SW 1271 (cell line): ENCODE results near the gene PHACTR1.
A peak's percentile ranks its signal among the peaks of the same experiment; 100 is the strongest.
"Not testable (repeated sequence)": the region's sequence is repeated elsewhere in the genome, so short reads cannot be mapped to it uniquely, and the experiment has no call there.

Source experiments
- DNase-seq, 2 experiments: peaks; one replicate each; lab custom pipeline; 2025; lab: John Stamatoyannopoulos, UW

Gene PHACTR1

DNA sequence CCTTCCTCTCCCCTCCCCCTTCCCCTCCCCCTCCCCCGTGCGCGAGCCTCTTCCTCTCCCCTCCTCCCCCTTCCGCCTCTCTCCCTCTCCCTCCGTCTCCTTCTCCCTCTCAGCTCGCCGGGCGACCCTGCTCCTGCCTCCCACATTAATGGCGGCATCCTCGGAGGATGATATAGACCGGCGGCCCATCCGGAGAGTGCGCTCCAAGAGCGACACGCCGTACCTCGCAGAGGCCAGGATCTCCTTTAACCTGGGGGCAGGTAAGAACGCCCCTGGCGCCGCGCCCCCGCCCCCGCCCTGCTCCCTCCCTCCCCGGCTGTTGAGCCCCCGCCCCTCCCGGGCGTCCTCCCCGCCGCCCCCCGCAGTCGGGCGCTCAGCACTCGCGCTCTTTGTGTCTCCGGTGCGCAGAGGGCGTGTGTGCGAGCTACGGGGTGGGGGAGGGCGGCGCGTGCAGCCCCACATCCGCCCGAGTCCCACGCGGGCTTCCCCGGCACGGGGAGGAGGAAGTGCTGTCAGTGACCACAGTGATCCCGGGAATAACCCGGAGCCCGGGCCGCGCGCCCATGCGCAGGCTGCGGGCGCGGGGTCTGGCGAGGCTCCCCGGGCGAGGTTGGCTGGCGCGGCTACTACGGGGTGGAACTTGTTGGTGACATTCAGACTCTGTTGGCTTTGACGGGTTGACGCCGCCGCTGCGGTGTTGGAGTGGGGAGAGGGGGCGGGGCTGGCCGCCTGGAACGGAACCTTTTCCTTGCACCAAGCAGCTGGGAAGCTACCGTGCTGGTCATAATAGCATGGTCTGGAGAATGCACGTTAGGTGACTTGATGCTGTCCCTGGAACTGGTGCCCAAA is 33.2 kb downstream of the PHACTR1 start:
- DNase-seq: no peak

- DNase-seq: no peak
Observed at GRCh38 chr6:12750416-12750815, 33.8 kb downstream of the PHACTR1 start.

DNA sequence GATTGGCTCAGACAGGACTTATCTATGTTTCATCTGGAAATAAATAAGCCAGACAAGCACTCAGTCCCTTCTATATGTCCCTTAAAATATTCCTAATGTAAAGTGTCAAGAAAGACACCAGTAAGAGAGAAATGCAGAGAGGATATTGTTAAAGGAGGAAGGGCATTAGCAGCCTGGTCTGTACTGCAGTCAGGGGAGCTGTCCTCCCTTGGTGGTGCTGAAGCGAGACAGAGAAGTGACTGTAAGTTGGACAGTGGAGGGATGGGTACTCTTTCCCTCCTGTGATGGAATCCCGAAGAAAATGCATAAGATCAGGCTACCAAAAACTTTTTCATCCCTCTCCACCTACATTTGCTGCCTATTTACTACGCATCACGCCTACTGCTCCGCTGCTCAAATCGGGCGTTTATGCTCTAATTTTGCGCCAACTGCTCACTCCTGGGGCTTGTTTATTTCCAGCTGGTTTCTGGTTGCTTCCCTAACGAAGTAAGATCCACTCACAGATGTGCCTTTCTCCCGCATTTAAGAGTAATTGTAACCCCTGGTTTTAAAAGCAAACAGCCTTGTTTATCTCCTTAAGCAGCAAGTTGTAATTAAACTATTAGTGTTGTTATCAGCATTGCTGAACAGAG is 35.2 kb downstream of the PHACTR1 start:
- peak in 1 of 2 experiments; percentile 15 for DNase-seq

GRCh38 chr6:12753036-12753435 is 36.5 kb downstream of the PHACTR1 start:
- DNase-seq: no peak

- DNase-seq: no peak
Observed at GRCh38 chr6:12760226-12760625, 43.7 kb downstream of the PHACTR1 start.

- DNase-seq: no peak
Observed at GRCh38 chr6:12760911-12761310, 44.3 kb downstream of the PHACTR1 start.

- DNase-seq: no peak
Observed at GRCh38 chr6:12761376-12762115, 45.0 kb downstream of the PHACTR1 start.

DNA sequence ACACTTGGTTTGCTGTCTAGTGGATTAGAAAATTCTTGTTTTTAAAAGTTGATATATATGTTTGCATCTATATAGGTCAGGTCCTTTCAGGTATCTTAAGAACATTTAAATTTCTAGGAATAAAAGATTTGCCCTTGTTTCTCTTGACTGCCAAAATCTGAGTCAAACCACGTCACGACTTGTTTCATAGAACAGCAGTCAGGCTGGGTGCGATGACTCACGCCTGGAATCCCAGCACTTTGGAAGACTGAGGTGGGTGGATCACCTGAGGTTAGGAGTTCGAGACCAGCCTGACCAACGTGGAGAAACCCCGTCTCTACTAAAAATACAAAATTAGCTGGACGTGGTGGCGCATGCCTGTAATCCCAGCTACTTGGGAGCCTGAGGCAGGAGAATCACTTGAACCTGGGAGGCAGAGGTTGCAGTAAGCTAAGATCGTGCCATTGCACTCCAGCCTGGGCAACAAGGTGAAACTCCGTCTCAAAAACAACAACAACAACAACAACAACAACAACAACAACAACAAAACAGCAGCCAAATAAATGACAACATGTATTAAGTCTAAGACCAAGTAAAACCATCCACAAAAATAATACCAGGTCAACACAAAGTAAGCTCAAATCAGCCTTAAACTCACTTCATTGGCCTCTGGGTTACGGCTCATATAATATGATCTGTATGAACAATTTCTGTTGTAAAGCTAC is 46.3 kb downstream of the PHACTR1 start:
- DNase-seq: not testable (repeated sequence)

GRCh38 chr6:12766365-12766764 is 49.8 kb downstream of the PHACTR1 start:
- no peak for DNase-seq

DNA sequence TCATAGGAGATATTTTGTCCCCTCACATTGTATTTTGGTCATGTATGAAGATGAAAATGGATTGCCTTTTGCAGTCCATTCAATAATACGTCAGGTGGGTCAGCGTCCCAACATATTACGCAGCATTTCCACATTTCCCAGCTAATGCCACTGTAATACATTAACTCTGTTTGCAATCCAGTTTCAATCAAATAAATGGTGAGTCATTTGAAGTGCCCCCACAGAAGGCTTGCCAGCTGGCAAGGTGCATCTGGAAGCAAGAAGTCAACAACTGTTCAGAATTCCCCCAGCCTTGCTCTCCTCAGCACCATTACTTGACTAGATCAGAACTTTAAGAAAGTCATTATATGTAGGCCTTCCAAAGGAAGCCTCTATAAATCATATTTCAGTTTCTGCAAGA is 50.4 kb downstream of the PHACTR1 start:
- no peak for DNase-seq

- DNase-seq: no peak
Observed at GRCh38 chr6:12769556-12770256, 53.1 kb downstream of the PHACTR1 start.

GRCh38 chr6:12772416-12772815 is 55.8 kb downstream of the PHACTR1 start:
- DNase-seq: no peak

DNA sequence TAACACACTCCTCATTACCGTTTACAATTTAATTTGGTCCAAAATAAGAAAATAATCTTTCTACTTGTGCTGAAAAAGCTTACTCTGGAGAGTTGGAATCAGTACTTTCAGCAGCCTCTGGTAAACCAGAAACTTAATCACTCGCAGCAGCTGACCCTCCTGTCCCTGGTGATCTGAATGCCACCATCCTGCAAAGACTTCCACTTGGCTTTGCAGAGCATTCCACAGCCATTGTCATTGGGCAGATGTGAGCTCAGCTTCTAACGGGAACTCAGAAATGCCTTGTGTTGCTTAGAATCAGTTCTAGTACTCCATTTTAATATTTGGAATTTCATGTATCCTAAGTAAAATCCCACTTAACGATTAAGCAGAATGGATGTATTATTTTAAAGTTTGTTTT is 59.7 kb downstream of the PHACTR1 start:
- DNase-seq: no peak

GRCh38 chr6:12779772-12780171 is 63.2 kb downstream of the PHACTR1 start:
- DNase-seq: no peak

- no peak for DNase-seq
Observed at GRCh38 chr6:12782136-12782535, 65.6 kb downstream of the PHACTR1 start.

GRCh38 chr6:12785301-12785700 is 68.7 kb downstream of the PHACTR1 start:
- DNase-seq: no peak

GRCh38 chr6:12785921-12786320 is 69.4 kb downstream of the PHACTR1 start:
- no peak for DNase-seq

GRCh38 chr6:12791371-12791770 is 74.8 kb downstream of the PHACTR1 start:
- no peak for DNase-seq

DNA sequence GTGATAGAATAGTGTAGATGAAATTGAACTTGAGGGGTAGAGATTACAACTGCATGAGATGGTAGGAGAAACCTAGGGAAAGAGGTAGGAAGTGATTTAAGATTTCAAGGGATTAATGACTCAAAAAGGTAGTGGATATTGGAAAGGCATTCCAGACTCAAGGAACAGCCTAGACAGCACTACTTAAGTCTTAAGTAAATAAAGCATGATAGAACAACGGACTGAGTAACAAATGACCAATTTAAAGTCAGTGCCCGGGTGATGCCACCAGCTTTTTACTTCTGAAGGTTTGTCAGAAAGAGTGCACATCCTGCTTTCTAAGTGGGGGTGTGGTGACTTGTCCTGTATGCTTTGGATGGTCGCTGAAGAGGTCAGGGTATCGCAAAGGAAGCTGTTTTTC is 81.8 kb downstream of the PHACTR1 start:
- DNase-seq: no peak

GRCh38 chr6:12800120-12800519 is 83.6 kb downstream of the PHACTR1 start:
- no peak for DNase-seq

- DNase-seq: no peak
Observed at GRCh38 chr6:12801141-12801540, 84.6 kb downstream of the PHACTR1 start.

- DNase-seq: no peak
Observed at GRCh38 chr6:12802440-12802839, 85.9 kb downstream of the PHACTR1 start.
